ENCODE results near the gene RFTN1. TPM values are rescaled to one million over a fixed set of nuclear protein-coding genes. Genes with fewer than 3 reads are reported as not detected.
A peak's percentile ranks its signal among the peaks of the same experiment; 100 is the strongest.

Gene RFTN1
- total RNA-seq, 1 experiment from 2014 or later: 2.2 TPM

- Histone ChIP-seq H2BK120ac (ENCODE audit: low read depth, low read length, poor library complexity, severe bottlenecking) (no peak overlapping the region), H3K79me2 (ENCODE audit: insufficient read depth, low read length) (no peaks in the 10 kb centered on the region), H3K18ac (ENCODE audit: insufficient read length, low read depth, low read length) (no peak overlapping the region), H3K9me3 (ENCODE audit: control insufficient read depth, low read depth, low read length) (no peaks in the 10 kb centered on the region), H4K91ac (ENCODE audit: insufficient read length, low read depth, low read length) (no peak overlapping the region), H2BK5ac (ENCODE audit: insufficient read length, low read length) (no peak overlapping the region), H3K56ac (ENCODE audit: insufficient read length, low read depth, low read length) (no peak overlapping the region), H4K5ac (ENCODE audit: insufficient read length, low read depth, low read length) (no peak overlapping the region), H4K8ac (replicated peaks; ENCODE audit: insufficient read length, low read depth, low read length) (no peak overlapping the region), H3K14ac (ENCODE audit: insufficient read depth, low read length) (no peak overlapping the region), H2AK5ac (ENCODE audit: insufficient read length, low read length) (no peak overlapping the region), H3K27me3 (ENCODE audit: insufficient read depth, low read length) (no peaks in the 10 kb centered on the region), H3K4me2 (ENCODE audit: insufficient read depth, insufficient read length, low read length) (no peak overlapping the region), H3K9ac (ENCODE audit: extremely low read depth, insufficient read length, low read length) (no peak overlapping the region), H3K4ac (ENCODE audit: low read depth, low read length) (no peak overlapping the region), H3K4me1 (ENCODE audit: insufficient read depth, low read length) (peaks cover 20% of the 10 kb centered on the region; the same call in 1 of the 2 replicates), H3K23ac (ENCODE audit: insufficient read length, low read depth, low read length) (no peak overlapping the region), H3K23me2 (ENCODE audit: insufficient read length, low read depth, low read length, poor library complexity, severe bottlenecking) (no peaks in the 10 kb centered on the region), H3K79me1 (ENCODE audit: insufficient read depth, low read depth, low read length, poor library complexity, severe bottlenecking) (no peaks in the 10 kb centered on the region), H4K20me1 (ENCODE audit: control insufficient read depth, insufficient read depth, insufficient read length) (no peaks in the 10 kb centered on the region), H2BK20ac (ENCODE audit: low read depth, low read length, poor library complexity, severe bottlenecking) (no peak overlapping the region), H3K27ac (ENCODE audit: insufficient read length, low read depth, low read length) (no peak overlapping the region), H3T11ph (ENCODE audit: low read length) (no peak overlapping the region), H2BK12ac (ENCODE audit: insufficient read length, low read depth, low read length) (no peak overlapping the region), H2BK15ac (ENCODE audit: low read depth, low read length) (no peak overlapping the region), H2AFZ (ENCODE audit: low read length) (no peak overlapping the region)
- Mint-ChIP-seq H3K4me3 (no peak overlapping the region), H3K9me3 (no peaks in the 10 kb centered on the region), H3K4me1 (peaks cover 36 to 38% of the 10 kb centered on the region in 2 experiments), H3K36me3 (ENCODE audit: insufficient read depth in 1 of 3, low read depth in 3 of 3) (peaks cover 16 to 23% (median 21%) of the 10 kb centered on the region in 3 experiments; a peak in 6 of 7 replicates), H3K27me3 (ENCODE audit: low read depth) (no peaks in the 10 kb centered on the region), H3K27ac (peak overlapping the region in 1 of 3 experiments; percentile 7; a peak in 1 of 7 replicates)
- WGBS (ENCODE audit: extremely low coverage, insufficient read length, low lambda C conversion rate): no CpG with 5 or more reads among the region's 2 CpGs
- no peak for DNase-seq
- TF ChIP-seq, protein P1, sequence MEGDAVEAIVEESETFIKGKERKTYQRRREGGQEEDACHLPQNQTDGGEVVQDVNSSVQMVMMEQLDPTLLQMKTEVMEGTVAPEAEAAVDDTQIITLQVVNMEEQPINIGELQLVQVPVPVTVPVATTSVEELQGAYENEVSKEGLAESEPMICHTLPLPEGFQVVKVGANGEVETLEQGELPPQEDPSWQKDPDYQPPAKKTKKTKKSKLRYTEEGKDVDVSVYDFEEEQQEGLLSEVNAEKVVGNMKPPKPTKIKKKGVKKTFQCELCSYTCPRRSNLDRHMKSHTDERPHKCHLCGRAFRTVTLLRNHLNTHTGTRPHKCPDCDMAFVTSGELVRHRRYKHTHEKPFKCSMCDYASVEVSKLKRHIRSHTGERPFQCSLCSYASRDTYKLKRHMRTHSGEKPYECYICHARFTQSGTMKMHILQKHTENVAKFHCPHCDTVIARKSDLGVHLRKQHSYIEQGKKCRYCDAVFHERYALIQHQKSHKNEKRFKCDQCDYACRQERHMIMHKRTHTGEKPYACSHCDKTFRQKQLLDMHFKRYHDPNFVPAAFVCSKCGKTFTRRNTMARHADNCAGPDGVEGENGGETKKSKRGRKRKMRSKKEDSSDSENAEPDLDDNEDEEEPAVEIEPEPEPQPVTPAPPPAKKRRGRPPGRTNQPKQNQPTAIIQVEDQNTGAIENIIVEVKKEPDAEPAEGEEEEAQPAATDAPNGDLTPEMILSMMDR (conservative IDR thresholded peaks at IDR 0.05): no peak
Observed at GRCh38 chr3:16303037-16303575, 210.4 kb downstream of the RFTN1 start.
